Myocyte (in vitro differentiated cells): ENCODE data around the gene ALDH4A1. TPM values are rescaled to one million over a fixed set of nuclear protein-coding genes. Genes with fewer than 3 reads are reported as not detected.
"Not testable (repeated sequence)": the region's sequence is repeated elsewhere in the genome, so short reads cannot be mapped to it uniquely, and the experiment has no call there.

Experiments
- DNase-seq: peaks from one replicate; pipeline ENCODE4 v3.0.0-alpha.2; 2012; ENCODE audit warnings: low read depth
- total RNA-seq: library from RNA; depleted of rRNA; stranded (reverse); fragments of >200 nt; gene quantifications from 2 replicates; pipeline ENCODE4 v1.2.3, GENCODE V29; 2014

Gene ALDH4A1
- total RNA-seq, 1 donor from 2014 or later: 25.9 TPM

GRCh38 chr1:18901147-18901951 is 1.0 kb downstream of the ALDH4A1 start:
- no peak for DNase-seq

DNA sequence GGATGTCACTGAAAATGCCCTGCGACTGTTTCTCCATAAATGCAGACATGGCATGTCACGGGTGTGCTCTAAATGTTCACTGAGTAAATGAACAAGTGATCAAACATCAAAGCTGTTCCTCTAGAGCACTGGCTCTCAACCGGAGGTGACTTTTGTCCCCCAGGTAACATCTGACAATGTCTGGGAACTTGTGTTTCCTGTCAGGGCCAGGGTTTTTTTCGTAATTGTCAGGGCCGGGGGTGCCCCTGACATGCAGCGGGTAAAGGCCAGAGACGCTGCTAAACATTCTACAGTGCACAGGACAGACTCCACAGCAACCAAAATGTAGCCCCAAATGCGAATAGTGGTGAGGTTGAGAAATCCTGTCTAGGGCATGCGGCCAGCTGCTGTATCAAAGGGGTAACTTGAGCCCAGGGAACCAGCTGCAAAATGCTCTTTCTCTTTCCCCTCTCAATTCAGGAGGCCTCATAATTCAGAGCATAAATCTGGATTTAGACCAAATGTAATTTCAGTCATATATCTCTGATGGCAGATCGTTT is 2.0 kb downstream of the ALDH4A1 start:
- DNase-seq: peak; percentile 69

DNA sequence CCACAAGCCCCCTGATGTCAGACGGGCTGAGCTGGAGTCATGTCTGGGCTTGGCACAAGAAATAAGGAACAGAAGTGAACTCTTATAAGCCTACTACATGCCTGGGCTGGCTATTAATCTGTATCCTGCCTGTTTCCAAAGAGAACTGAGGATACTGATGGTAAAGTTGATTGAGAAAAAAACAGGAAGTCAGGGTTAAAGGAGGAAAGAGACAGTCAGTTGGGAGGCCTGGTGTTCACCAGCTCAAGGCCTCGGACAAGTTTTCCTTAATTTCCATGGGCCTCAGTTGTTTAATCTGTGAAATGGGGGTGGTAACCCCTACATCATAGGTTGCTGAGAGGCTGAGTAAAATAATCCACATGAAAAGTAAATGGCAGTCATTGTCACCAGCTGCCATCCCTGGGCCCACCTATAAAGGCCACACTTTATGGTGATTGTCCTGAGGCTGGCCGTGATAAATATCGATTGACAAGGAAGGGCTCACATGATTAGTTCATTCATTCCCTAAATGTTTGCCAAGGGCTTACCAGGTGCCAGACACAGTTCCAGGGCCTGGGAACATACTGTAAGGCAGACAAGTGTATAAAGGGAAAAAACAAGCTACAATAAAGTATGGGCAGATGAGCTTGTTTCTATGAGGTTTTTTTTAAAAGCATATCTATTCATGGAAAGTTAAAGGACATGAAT is 2.8 kb downstream of the ALDH4A1 start:
- no peak for DNase-seq

DNA sequence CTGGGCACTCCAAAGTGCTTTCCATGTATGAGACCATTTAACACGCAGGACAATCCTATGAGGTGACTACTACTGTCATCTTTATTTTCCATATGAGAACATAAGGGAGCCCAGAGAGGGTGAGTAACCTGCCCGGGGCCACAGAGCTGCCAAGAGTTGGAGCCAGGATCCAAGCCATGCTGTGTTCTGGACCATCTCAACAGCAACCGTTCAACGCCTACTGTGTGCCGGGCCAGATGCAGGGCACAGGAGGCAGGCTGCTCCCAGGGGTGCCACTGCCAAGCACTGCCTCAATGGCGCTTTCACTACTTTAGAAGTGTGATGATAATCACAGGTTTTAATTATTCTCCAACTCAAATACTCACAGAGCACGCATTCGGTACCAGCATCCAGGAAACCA is 3.8 kb downstream of the ALDH4A1 start:
- no peak for DNase-seq

- DNase-seq: no peak
Measured at GRCh38 chr1:18895317-18895716, 7.0 kb downstream of the ALDH4A1 start.

DNA sequence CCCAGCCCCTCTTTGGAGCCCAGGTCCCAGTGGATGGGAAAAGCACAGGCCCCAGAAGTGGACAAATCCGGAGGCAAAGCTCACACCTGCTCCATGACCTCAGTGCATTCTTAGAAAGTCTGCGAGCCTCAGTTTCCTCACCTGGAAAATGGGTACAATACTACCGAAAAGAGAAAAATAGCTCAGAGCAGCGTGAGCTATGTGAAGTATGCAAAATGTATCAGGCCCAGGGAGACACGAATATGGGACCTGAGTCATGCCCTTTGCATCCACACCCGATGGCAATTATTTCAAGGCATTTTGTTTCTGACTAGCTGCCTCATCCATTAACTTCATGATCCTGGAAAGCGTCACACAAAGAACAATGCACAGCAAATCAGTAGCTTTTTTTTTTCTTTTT is 9.2 kb downstream of the ALDH4A1 start:
- DNase-seq: no peak

DNA sequence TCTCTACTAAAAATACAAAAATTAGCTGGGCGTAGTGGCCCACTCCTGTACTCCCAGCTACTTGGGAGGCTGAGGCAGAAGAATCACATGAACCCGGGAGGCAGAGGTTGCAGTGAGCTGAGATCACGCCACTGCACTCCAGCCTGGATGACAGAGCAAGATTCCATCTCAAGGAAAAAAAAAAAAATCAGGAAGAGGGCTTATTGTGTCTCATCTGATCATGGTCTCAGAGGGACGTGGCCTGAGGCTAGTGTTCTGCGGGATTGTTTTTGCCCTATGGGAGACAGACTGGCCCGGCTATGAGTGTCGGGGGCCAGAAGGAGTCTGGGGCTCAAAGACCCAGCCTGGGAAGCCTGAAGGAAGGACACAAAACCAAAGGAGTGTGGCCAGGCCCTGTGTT is 10.5 kb downstream of the ALDH4A1 start:
- not testable (repeated sequence) for DNase-seq

DNA sequence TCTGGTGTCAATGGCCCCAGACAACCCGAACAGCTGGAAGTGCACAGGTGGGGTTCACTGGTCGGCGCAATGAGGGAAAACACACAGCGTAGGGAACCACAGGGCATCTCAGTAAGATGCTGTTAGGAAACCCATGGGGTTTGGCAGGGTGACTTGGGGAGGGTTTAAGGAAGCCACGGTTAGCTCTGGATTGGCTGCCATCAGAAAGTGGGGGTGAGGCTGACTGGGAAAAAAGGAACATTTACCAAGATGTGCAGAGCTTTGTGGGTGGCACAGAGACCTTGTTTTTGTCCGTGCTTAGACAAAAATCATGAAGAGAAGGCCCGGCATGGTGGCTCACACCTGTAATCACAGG is 11.0 kb downstream of the ALDH4A1 start:
- no peak for DNase-seq

DNA sequence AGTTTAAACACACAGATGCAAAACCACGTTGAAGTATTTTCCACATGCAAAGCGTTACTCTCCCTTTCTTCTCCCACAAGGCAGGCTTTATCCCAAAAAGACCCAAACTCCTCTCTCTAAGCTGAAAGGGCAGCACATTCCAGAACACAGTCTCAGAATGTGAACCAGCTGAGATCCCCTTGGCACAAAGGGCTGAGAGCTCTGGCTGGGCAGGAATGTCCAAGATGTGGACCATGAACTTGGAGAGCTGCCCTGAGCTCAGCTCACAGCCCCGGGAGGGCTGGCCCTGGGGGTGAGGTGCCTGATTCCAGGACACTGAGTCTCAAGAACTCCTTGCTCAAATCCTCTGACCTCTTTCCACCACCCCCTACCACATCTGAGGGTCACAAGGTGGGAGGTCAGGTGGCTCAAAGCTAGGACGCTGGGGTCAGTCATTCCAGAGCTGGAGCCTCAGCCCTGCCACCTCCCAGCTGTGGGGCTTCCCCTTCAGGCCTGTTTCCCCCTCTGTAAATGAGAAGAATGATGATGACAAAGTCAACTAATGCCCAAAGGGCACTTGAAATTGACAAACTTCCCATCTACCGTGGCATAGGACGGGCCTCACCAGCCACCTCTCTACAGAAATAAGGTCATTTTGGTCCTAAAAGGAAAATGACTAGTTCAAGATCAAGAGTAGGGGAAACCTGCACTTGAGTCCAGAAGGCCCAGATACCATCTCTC is 11.5 kb downstream of the ALDH4A1 start:
- peak; percentile 54 for DNase-seq

GRCh38 chr1:18886003-18886335 is 16.4 kb downstream of the ALDH4A1 start:
- DNase-seq: peak; percentile 90

DNA sequence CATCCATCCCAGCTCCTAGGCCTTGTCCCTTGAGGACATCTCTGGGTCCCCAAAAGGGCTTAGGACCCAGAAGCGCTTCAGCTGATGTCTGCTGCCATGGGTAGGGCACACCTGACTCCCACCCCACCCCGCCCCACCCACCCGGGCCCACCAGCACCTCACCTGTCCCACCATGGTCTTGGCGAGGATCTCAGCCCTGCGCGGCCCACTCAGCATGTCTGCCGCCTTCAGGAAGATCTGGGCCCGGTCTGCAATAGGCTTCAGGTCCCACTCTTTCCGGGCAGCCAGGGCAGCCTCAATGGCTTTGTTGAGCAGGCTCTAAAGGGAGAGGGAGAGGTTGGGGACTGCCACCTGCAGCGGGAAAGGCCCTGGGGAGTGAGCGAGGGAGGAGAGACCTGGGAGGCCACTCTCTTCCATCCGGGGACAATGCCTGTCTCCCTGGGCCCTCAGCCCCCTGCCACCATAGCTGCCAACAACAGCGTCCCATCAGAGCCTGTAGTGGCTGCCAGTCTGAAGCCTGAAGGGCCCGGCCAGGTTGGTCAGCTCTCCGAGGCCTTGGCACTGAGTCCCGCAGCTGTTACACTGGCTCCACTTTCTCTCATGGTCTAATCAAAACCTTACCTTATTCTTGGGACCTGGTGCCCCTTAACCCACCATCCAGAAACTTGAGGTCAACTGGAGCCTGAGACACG is 16.9 kb downstream of the ALDH4A1 start:
- DNase-seq: peak; percentile 74

DNA sequence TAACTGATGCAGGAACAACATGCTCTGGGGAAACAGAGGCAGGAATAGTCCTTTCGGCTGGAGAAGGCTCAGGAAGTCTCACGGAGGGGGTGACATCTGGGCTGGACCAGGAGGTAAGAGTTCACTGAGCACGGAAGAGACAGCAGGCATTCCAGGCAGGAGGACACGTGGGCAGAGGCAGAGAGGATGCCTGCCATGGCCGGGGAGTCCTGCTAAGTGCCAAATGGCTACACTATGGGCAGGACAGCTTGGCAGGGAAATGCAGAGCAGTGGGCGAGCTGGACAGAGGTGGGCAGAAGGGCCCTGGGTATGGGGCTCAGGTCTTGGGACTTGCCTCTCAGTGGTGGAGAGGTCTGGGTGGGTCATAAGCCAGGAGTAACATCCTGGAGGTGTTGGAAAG is 17.6 kb downstream of the ALDH4A1 start:
- no peak for DNase-seq

GRCh38 chr1:18884419-18884717 is 18.0 kb downstream of the ALDH4A1 start:
- DNase-seq: no peak

GRCh38 chr1:18883636-18884418 is 18.5 kb downstream of the ALDH4A1 start:
- peak; percentile 72 for DNase-seq

- DNase-seq: no peak
Measured at GRCh38 chr1:18883079-18883478, 19.3 kb downstream of the ALDH4A1 start.

GRCh38 chr1:18882486-18882885 is 19.9 kb downstream of the ALDH4A1 start:
- no peak for DNase-seq

- no peak for DNase-seq
Measured at GRCh38 chr1:18881642-18882431, 20.5 kb downstream of the ALDH4A1 start.

DNA sequence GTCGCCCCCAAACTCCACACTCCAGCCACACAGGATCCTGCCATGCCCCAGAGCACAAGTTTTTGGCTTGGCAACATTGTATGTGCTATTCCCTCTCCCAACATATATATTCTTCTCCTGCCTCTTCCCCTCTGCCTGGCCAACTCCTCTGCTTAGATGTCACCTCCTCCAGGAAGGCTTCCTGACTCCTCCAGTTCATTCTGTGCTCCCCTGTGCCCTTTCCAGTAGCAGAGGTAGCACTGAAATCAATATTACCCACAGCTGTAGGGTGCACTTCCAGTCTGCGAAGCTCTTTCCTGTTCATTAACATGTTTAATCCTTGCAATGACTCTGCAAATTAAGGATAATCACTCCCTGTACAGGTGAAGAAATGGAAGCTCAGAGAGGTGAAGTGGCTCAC is 21.2 kb downstream of the ALDH4A1 start:
- DNase-seq: no peak

DNA sequence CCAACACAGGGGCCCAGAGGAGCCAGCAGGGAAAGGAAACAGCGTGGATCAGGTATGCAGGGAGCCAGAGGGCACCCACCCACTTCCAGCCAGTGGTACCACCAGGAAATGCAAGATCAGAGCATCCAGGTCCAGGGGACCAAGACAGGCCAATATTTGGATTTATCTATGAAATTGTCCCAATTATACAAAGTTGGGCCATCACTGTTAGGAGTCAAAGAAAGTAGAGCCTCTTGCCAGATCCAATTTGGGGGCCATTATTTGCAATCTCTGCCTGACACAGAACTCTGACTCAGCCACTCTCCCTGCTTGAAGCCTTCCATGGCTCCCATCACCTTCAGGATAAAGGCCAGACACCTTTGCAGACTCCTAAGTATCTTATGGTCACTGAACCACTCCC is 21.8 kb downstream of the ALDH4A1 start:
- no peak for DNase-seq

- no peak for DNase-seq
Measured at GRCh38 chr1:18879791-18880309, 22.5 kb downstream of the ALDH4A1 start.
